IMR-90 (cell line): ENCODE results near the gene RMI2. TPM values are rescaled to one million over a fixed set of nuclear protein-coding genes. Genes with fewer than 3 reads are reported as not detected.

Experiments used
- ATAC-seq: fragments of 200-7000 bp; cut with Tn5 transposase; 2 replicates; pipeline ENCODE4 v1.9.1; 2020; ENCODE audit warnings: low read depth, mild to moderate bottlenecking, moderate library complexity
- BruUV-seq: library from RNA; stranded (reverse); fragments of 400-500 nt; replicated peaks from 2 replicates; lab custom pipeline; 2021; lab: Mats Ljungman, UMichigan
- CTCF ChIA-PET: fragments of 300-600 bp; formaldehyde crosslinking; extraction: SDS; loops from one replicate; lab custom pipeline; 2021; ENCODE audit warnings: antibody characterized with exemption; lab: Yijun Ruan, JAX
- POLR2A ChIA-PET: fragments of 300-600 bp; sonication (Branson Sonifier 250); formaldehyde crosslinking; loops from one replicate; lab custom pipeline; 2022; ENCODE audit warnings: antibody characterized with exemption; ENCODE audit not compliant: unreplicated experiment; lab: Charles Lee
- DNase-seq: peaks from one replicate; pipeline ENCODE4 v3.0.0; 2013
- H2AFZ ChIP-seq: replicated peaks from 2 replicates; pipeline ENCODE3; 2013; ENCODE audit warnings: low read length, mild to moderate bottlenecking; ENCODE audit not compliant: poor library complexity
- H2AK5ac ChIP-seq: 2 replicates; pipeline ENCODE4 v1.6.1; 2013; ENCODE audit warnings: low read depth, low read length, inconsistent platforms
- H2AK9ac ChIP-seq: replicated peaks from 2 replicates; pipeline ENCODE3; 2013; ENCODE audit warnings: mild to moderate bottlenecking, low read depth, low read length, moderate library complexity; ENCODE audit not compliant: poor library complexity
- H2BK120ac ChIP-seq: 2 replicates; pipeline ENCODE4 v1.6.1; 2013; ENCODE audit warnings: low read depth, low read length, inconsistent platforms
- H2BK15ac ChIP-seq: 3 replicates; pipeline ENCODE4 v1.6.1; 2013; ENCODE audit warnings: low read depth, low read length, inconsistent platforms
- H2BK20ac ChIP-seq: 2 replicates; pipeline ENCODE4 v1.6.1; 2013; ENCODE audit warnings: low read depth, mild to moderate bottlenecking, inconsistent platforms, low read length, moderate library complexity
- H2BK5ac ChIP-seq: 2 replicates; pipeline ENCODE4 v1.6.1; 2013; ENCODE audit warnings: mild to moderate bottlenecking, low read depth, low read length, inconsistent platforms; ENCODE audit not compliant: poor library complexity, severe bottlenecking
- H3K14ac ChIP-seq: replicated peaks from 2 replicates; pipeline ENCODE4 v1.6.1; 2013; ENCODE audit warnings: low read depth, low read length, inconsistent platforms
- H3K18ac ChIP-seq: 2 replicates; pipeline ENCODE4 v1.6.1; 2013; ENCODE audit warnings: low read depth, low read length, control low read depth
- H3K23ac ChIP-seq: 2 replicates; pipeline ENCODE4 v1.6.1; 2013; ENCODE audit warnings: low read depth, low read length, inconsistent platforms
- H3K27ac ChIP-seq: 2 replicates; pipeline ENCODE4 v1.5.1; 2013; ENCODE audit warnings: mild to moderate bottlenecking, control low read depth, low read length; ENCODE audit not compliant: insufficient read depth
- H3K27me3 ChIP-seq: 2 replicates; pipeline ENCODE4 v1.6.1; 2013; ENCODE audit warnings: low read length; ENCODE audit not compliant: control insufficient read depth, insufficient read depth
- H3K36me3 ChIP-seq: 2 replicates; pipeline ENCODE4 v1.6.1; 2013; ENCODE audit warnings: low read length, mixed read lengths; ENCODE audit not compliant: control insufficient read depth, insufficient read depth
- H3K4ac ChIP-seq: 2 replicates; pipeline ENCODE4 v1.6.1; 2013; ENCODE audit warnings: low read depth, low read length, inconsistent platforms
- H3K4me1 ChIP-seq: 2 replicates; pipeline ENCODE4 v1.6.1; 2013; ENCODE audit warnings: low read length, mixed read lengths; ENCODE audit not compliant: control insufficient read depth, insufficient read depth
- H3K4me2 ChIP-seq: 2 replicates; pipeline ENCODE4 v1.6.1; 2013; ENCODE audit warnings: low read depth, mild to moderate bottlenecking, control low read depth, low read length, moderate library complexity
- H3K4me3 ChIP-seq: 2 replicates; pipeline ENCODE4 v1.5.1; 2013; ENCODE audit warnings: low read depth, mild to moderate bottlenecking, control low read depth, low read length, moderate library complexity; ENCODE audit not compliant: insufficient read depth
- H3K56ac ChIP-seq: 2 replicates; pipeline ENCODE4 v1.6.1; 2013; ENCODE audit warnings: low read length, inconsistent platforms; ENCODE audit not compliant: insufficient read depth; ENCODE audit errors: extremely low read depth
- H3K79me1 ChIP-seq, 2 experiments: 2 replicates each; pipeline ENCODE4 v1.6.1; 2013; ENCODE audit warnings: low read length in 2 of 2, inconsistent platforms in 1 of 2, low read depth in 1 of 2
- H3K9ac ChIP-seq: 2 replicates; pipeline ENCODE4 v1.6.1; 2013; ENCODE audit warnings: low read depth, low read length, control low read depth
- H3K9me1 ChIP-seq: 2 replicates; pipeline ENCODE4 v1.6.1; 2013; ENCODE audit warnings: low read length, inconsistent platforms; ENCODE audit not compliant: insufficient read depth
- H3K9me3 ChIP-seq: 2 replicates; pipeline ENCODE4 v1.6.1; 2013; ENCODE audit warnings: low read length; ENCODE audit not compliant: control insufficient read depth, insufficient read depth
- H4K20me1 ChIP-seq: 2 replicates; pipeline ENCODE4 v1.6.1; 2013; ENCODE audit warnings: low read length, inconsistent platforms; ENCODE audit not compliant: insufficient read depth
- H4K5ac ChIP-seq: 2 replicates; pipeline ENCODE4 v1.6.1; 2013; ENCODE audit warnings: mild to moderate bottlenecking, low read depth, low read length, control low read depth
- H4K8ac ChIP-seq, 2 experiments: 2 replicates each; pipeline ENCODE4 v1.6.1; 2013; ENCODE audit warnings: low read depth in 2 of 2, low read length in 2 of 2, control low read depth in 1 of 2, inconsistent platforms in 1 of 2
- H4K91ac ChIP-seq: 2 replicates; pipeline ENCODE4 v1.6.1; 2013; ENCODE audit warnings: low read depth, low read length, inconsistent platforms; ENCODE audit not compliant: insufficient read depth
- CHD1 ChIP-seq: IDR thresholded peaks from 2 replicates; pipeline ENCODE4 v1.6.1; 2012; ENCODE audit warnings: low read depth, low read length, improper control_type of control experiment
- ELK1 ChIP-seq: fragments of 150-350 bp; IDR thresholded peaks from 2 replicates; pipeline ENCODE4 v1.6.1; 2016; ENCODE audit warnings: low read depth, mild to moderate bottlenecking, low read length, moderate library complexity, borderline replicate concordance
- FOS ChIP-seq: fragments of 150-350 bp; IDR thresholded peaks from 2 replicates; pipeline ENCODE4 v1.6.1; 2016; ENCODE audit warnings: low read depth, low read length
- MAFK ChIP-seq: IDR thresholded peaks from 2 replicates; pipeline ENCODE4 v1.6.1; 2012; ENCODE audit warnings: low read depth, low read length, improper control_type of control experiment
- RCOR1 ChIP-seq: IDR thresholded peaks from 2 replicates; pipeline ENCODE4 v1.6.1; 2012; ENCODE audit warnings: mild to moderate bottlenecking, low read length, improper control_type of control experiment; ENCODE audit not compliant: insufficient replicate concordance
- WGBS, 2 experiments: methylation state at CpG; one replicate each; pipeline versions ENCODE4 v1.1.5 to v1.1.7; 2013; ENCODE audit warnings: missing lambda C conversion rate in 2 of 2; ENCODE audit not compliant: insufficient read length in 1 of 2; ENCODE audit errors: extremely low coverage in 2 of 2; 5-methylcytosine and 5-hydroxymethylcytosine counted together
- dilution Hi-C: fragments of 300-500 bp; cut with HindIII; formaldehyde crosslinking; loops from one replicate; pipeline ENCODE4 v1.14.3; 2018; ENCODE audit warnings: low sequenced_read_pairs; ENCODE audit not compliant: unreplicated experiment
- in situ Hi-C: fragments of 300-500 bp; cut with MboI; formaldehyde crosslinking; loops from 3 replicates; pipeline ENCODE4 v1.14.3; 2019; ENCODE audit warnings: low sequenced_read_pairs, inconsistent platforms, mixed read lengths
- intact Hi-C: fragments of 100-400 bp; cut with micrococcal nuclease; formaldehyde crosslinking; loops from 2 replicates; pipeline ENCODE4 v1.10.0; 2022
- polyA plus RNA-seq, 3 experiments: library from polyadenylated mRNA; depleted of rRNA; stranded (reverse); fragments of >200 nt; gene quantifications; 2 replicates each; pipeline ENCODE4 v1.2.3, GENCODE V29; 2012; ENCODE audit warnings: low replicate concordance in 1 of 3
- total RNA-seq: library from RNA; depleted of rRNA; stranded (reverse); fragments of >200 nt; gene quantifications from 2 replicates; pipeline ENCODE4 v1.2.3, GENCODE V29; 2012

The RMI2 gene
- total and polyA plus RNA-seq, 2 of the 4 experiments (the other 2 are of a cell fraction): 3.2 to 5.6 TPM

GRCh38 chr16:11299865-11300559 lies 45.2 kb upstream of the RMI2 start:
- no peak overlapping the region for H3K9ac ChIP-seq
- no peaks in the 10 kb centered on the region for H3K79me1 ChIP-seq
- H3K27ac ChIP-seq: no peak overlapping the region
- no peaks in the 10 kb centered on the region for H4K20me1 ChIP-seq
- H2BK15ac ChIP-seq: no peak overlapping the region
- no peak overlapping the region for H2AFZ ChIP-seq
- no peak for ATAC-seq
- H2BK5ac ChIP-seq: no peak overlapping the region
- no peak overlapping the region for H2AK9ac ChIP-seq
- H3K9me1 ChIP-seq: no peaks in the 10 kb centered on the region
- dilution Hi-C loops (no loop called here), in situ Hi-C loops (no loop called here), intact Hi-C loops (loop anchor here (5.0 kb wide), 1 partner anchor 52 kb away; no protein-coding TSS in a partner anchor)
- H2BK120ac ChIP-seq: no peak overlapping the region
- no peak overlapping the region for H3K4me3 ChIP-seq
- H3K23ac ChIP-seq: no peak overlapping the region
- no TSS peak for BruUV-seq
- no peak for TF ChIP-seq ELK1
- no peak for TF ChIP-seq CHD1
- TF ChIP-seq FOS: no peak
- TF ChIP-seq RCOR1: no peak
- no peak for TF ChIP-seq MAFK
- no peak overlapping the region; the same call in 1 of the 2 replicates for H2BK20ac ChIP-seq
- ChIA-PET POLR2A (no interaction called here), CTCF (no interaction called here)
- no CpG with 5 or more reads among the region's 6 CpGs for WGBS, 2 experiments
- H4K5ac ChIP-seq: no peak overlapping the region
- H3K56ac ChIP-seq: no peak overlapping the region
- no peaks in the 10 kb centered on the region for H3K36me3 ChIP-seq
- H3K4me2 ChIP-seq: no peak overlapping the region
- no peak overlapping the region for H4K91ac ChIP-seq
- H3K14ac ChIP-seq: no peak overlapping the region
- H3K4me1 ChIP-seq: peaks cover 10% of the 10 kb centered on the region
- no peak overlapping the region for H4K8ac ChIP-seq
- H3K9me3 ChIP-seq: no peaks in the 10 kb centered on the region
- DNase-seq: no peak
- H3K18ac ChIP-seq: no peak overlapping the region
- no peak overlapping the region for H3K4ac ChIP-seq
- 0 out of 2 replicates have a peak overlapping the region, but pooled peaks have one; percentile 6 for H2AK5ac ChIP-seq
- no peaks in the 10 kb centered on the region for H3K27me3 ChIP-seq
